GM12878 (cell line): ENCODE data around the gene CYSLTR2. TPM values are rescaled to one million over a fixed set of nuclear protein-coding genes. Genes with fewer than 3 reads are reported as not detected.

Experiments used
- CEBPZ ChIP-seq: fragments of 150-350 bp; IDR thresholded peaks from 2 replicates; pipeline ENCODE4 v1.6.1; 2016; ENCODE audit warnings: low read depth, low read length
- GATAD2B ChIP-seq: fragments of 450-650 bp; conservative IDR thresholded peaks from 2 replicates; pipeline ENCODE4 v1.6.1; 2017; ENCODE audit warnings: low read depth, mild to moderate bottlenecking, moderate library complexity
- HDGF ChIP-seq: fragments of 450-650 bp; IDR thresholded peaks from 2 replicates; pipeline ENCODE4 v1.6.1; 2016; ENCODE audit warnings: antibody characterized with exemption
- LARP7 ChIP-seq: fragments of 450-650 bp; IDR thresholded peaks from 2 replicates; pipeline ENCODE4 v1.6.1; 2017; ENCODE audit warnings: mild to moderate bottlenecking
- MXI1 ChIP-seq: fragments of 150-350 bp; IDR thresholded peaks from 2 replicates; pipeline ENCODE4 v1.6.1; 2011; ENCODE audit warnings: low read depth, mild to moderate bottlenecking, inconsistent platforms, low read length, improper control_type of control experiment
- NFYA ChIP-seq: IDR thresholded peaks from 2 replicates; pipeline ENCODE4 v1.6.1; 2011; ENCODE audit warnings: low read depth, mild to moderate bottlenecking, low read length, improper control_type of control experiment, borderline replicate concordance
- NRF1 ChIP-seq: conservative IDR thresholded peaks from 2 replicates; pipeline ENCODE4 v1.6.1; 2011; ENCODE audit warnings: mild to moderate bottlenecking, low read depth, low read length, improper control_type of control experiment
- PAX5 ChIP-seq: IDR thresholded peaks from 2 replicates; pipeline ENCODE4 v1.6.1; 2011; ENCODE audit warnings: low read depth, low read length, borderline replicate concordance
- POLR2AphosphoS2 ChIP-seq: IDR thresholded peaks from 2 replicates; pipeline ENCODE4 v1.6.1; 2011; ENCODE audit warnings: low read depth, mild to moderate bottlenecking, low read length, improper control_type of control experiment, moderate library complexity
- REST ChIP-seq: IDR thresholded peaks from 2 replicates; pipeline ENCODE4 v1.6.1; 2012; ENCODE audit warnings: mild to moderate bottlenecking, low read depth, low read length
- RUNX3 ChIP-seq: IDR thresholded peaks from 2 replicates; pipeline ENCODE4 v1.6.1; 2012; ENCODE audit warnings: low read length, inconsistent platforms
- SREBF2 ChIP-seq: IDR thresholded peaks from 2 replicates; pipeline ENCODE4 v1.6.1; 2012; ENCODE audit warnings: mild to moderate bottlenecking, low read length
- TAF1 ChIP-seq: IDR thresholded peaks from 2 replicates; pipeline ENCODE4 v1.6.1; 2011; ENCODE audit warnings: mild to moderate bottlenecking, low read depth, low read length, borderline replicate concordance
- TCF12 ChIP-seq: IDR thresholded peaks from 2 replicates; pipeline ENCODE4 v1.6.1; 2011; ENCODE audit warnings: low read depth, mild to moderate bottlenecking, low read length
- ZNF24 ChIP-seq: fragments of 450-650 bp; IDR thresholded peaks from 2 replicates; pipeline ENCODE4 v1.6.1; 2017; ENCODE audit warnings: antibody characterized with exemption, mild to moderate bottlenecking
- polyA plus RNA-seq, 11 experiments: library from polyadenylated mRNA; depleted of rRNA in 4 of 11; unstranded in 6 of 11; stranded (reverse) in 5 of 11; fragments of >200 nt; fragmentation: Nextera tagmentation in 4 of 11; fragmentation: Illumina TruSeq in 1 of 11; extraction: Ambion mirVana in 4 of 11; extraction: Trizol in 1 of 11; gene quantifications; 1 replicate in 1 of 11; 2 replicates in 10 of 11; pipeline versions ENCODE4 v1.2.1 to v1.2.3, GENCODE V29; 2011 to 2016; ENCODE audit warnings: inconsistent platforms in 2 of 11, missing spikeins in 2 of 11, low read depth in 1 of 11
- total RNA-seq, 4 experiments: library from RNA; depleted of rRNA in 3 of 4; stranded (reverse); fragments of >200 nt in 3 of 4; fragmentation: Illumina TruSeq in 1 of 4; extraction: Trizol in 1 of 4; gene quantifications; 2 replicates each; pipeline versions ENCODE4 v1.2.1 to v1.2.3, GENCODE V29; 2013 to 2021
- TF ChIP-seq, protein P1 (sequence below): fragments of 450-650 bp; IDR thresholded peaks from 2 replicates; pipeline ENCODE4 v1.6.1; 2014; ENCODE audit warnings: mild to moderate bottlenecking
- TF ChIP-seq, protein P2 (sequence below): IDR thresholded peaks from 2 replicates; pipeline ENCODE4 v1.6.1; 2012; ENCODE audit warnings: low read depth, low read length, improper control_type of control experiment
- TF ChIP-seq, protein P3 (sequence below): fragments of 450-650 bp; IDR thresholded peaks from 2 replicates; pipeline ENCODE4 v1.6.1; 2018; ENCODE audit warnings: mild to moderate bottlenecking, low read depth, moderate library complexity; ENCODE audit not compliant: partially characterized antibody

Gene CYSLTR2
- total and polyA plus RNA-seq, 10 of the 15 experiments (the other 5 are each of a cell fraction or from before 2014, with no cell fraction given): 0.02 to 0.08 (median 0.03) TPM; not detected in 5

DNA sequence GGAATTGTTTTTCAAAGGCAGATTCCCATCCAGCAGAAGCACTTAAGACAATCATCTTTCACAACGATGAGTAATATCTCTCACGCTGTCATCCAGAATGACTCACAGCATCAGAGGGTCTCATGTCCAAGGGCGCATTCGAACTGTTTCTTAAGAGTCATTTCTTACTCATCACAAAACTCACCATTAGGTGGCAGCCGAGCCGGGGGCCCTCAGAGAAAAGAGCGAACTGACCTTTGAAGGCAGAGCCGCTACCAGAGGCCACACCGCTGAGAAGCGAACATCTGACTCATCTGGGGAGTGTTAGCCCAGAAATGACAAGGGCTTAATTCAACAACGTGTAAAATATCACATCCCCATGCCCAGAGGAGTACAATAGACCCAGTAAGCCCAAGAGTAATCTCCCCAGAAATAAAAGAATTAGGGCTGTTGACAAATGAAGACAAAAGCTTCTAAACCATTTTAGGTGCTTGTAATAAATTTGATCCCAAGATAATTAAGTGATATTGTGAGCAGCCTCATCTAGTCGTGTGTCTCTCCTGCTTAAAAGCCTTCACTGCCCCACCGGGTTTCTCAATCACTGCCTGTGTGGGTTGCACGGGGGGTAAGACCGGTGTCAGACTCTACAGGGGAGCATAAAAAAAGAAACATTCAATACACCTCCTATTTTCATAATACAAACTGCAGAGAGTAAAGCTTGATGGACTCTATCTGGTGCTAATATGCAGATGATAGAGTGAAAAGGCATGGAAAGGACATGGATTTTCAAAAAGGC, 96.2 kb downstream of the CYSLTR2 start (continued):
- TF ChIP-seq TAF1 (no peak), GATAD2B (peak; percentile 52; the same call in 1 of the 2 replicates), RUNX3 (peak; percentile 62), MXI1 (no peak), ZNF24 (no peak), NRF1 (no peak), POLR2AphosphoS2 (no peak), TCF12 (no peak), LARP7 (no peak), NFYA (no peak), HDGF (no peak), PAX5 (peak; percentile 61; the same call in 1 of the 2 replicates), REST (no peak), CEBPZ (no peak), SREBF2 (no peak)
- TF ChIP-seq, protein P1, sequence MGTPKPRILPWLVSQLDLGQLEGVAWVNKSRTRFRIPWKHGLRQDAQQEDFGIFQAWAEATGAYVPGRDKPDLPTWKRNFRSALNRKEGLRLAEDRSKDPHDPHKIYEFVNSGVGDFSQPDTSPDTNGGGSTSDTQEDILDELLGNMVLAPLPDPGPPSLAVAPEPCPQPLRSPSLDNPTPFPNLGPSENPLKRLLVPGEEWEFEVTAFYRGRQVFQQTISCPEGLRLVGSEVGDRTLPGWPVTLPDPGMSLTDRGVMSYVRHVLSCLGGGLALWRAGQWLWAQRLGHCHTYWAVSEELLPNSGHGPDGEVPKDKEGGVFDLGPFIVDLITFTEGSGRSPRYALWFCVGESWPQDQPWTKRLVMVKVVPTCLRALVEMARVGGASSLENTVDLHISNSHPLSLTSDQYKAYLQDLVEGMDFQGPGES: no peak
- TF ChIP-seq, protein P2, sequence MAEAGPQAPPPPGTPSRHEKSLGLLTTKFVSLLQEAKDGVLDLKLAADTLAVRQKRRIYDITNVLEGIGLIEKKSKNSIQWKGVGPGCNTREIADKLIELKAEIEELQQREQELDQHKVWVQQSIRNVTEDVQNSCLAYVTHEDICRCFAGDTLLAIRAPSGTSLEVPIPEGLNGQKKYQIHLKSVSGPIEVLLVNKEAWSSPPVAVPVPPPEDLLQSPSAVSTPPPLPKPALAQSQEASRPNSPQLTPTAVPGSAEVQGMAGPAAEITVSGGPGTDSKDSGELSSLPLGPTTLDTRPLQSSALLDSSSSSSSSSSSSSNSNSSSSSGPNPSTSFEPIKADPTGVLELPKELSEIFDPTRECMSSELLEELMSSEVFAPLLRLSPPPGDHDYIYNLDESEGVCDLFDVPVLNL: no peak
- TF ChIP-seq, protein P3, sequence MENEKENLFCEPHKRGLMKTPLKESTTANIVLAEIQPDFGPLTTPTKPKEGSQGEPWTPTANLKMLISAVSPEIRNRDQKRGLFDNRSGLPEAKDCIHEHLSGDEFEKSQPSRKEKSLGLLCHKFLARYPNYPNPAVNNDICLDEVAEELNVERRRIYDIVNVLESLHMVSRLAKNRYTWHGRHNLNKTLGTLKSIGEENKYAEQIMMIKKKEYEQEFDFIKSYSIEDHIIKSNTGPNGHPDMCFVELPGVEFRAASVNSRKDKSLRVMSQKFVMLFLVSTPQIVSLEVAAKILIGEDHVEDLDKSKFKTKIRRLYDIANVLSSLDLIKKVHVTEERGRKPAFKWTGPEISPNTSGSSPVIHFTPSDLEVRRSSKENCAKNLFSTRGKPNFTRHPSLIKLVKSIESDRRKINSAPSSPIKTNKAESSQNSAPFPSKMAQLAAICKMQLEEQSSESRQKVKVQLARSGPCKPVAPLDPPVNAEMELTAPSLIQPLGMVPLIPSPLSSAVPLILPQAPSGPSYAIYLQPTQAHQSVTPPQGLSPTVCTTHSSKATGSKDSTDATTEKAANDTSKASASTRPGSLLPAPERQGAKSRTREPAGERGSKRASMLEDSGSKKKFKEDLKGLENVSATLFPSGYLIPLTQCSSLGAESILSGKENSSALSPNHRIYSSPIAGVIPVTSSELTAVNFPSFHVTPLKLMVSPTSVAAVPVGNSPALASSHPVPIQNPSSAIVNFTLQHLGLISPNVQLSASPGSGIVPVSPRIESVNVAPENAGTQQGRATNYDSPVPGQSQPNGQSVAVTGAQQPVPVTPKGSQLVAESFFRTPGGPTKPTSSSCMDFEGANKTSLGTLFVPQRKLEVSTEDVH: no peak
